ENCODE results near the gene DHX9. TPM values are rescaled to one million over a fixed set of nuclear protein-coding genes. Genes with fewer than 3 reads are reported as not detected.

Gene DHX9
- total RNA-seq, 1 experiment from 2014 or later: 191 TPM

- H3K9me2 ChIP-seq (replicated peaks; ENCODE audit: low read length): no peaks in the 10 kb centered on the region
- H3K79me2 ChIP-seq (ENCODE audit: low read length): 0 out of 2 replicates have a peak, but pooled peaks cover 4% of the 10 kb centered on the region
- ChIA-PET POLR2A (ENCODE audit: unreplicated experiment) (no interaction called here), CTCF (no interaction called here)
- ATAC-seq (no peak), DNase-seq (no peak)
- no peaks in the 10 kb centered on the region for H3K4me1 ChIP-seq (ENCODE audit: insufficient read depth, low read length)
- TF ChIP-seq EZH2 (IDR thresholded peaks at IDR 0.05; ENCODE audit: low read length, unreplicated experiment): no peak
- no peak for TF ChIP-seq CTCF (conservative IDR thresholded peaks at IDR 0.05; ENCODE audit: low read depth, low read length)
- no peak for TF ChIP-seq EZH2phosphoT487 (IDR thresholded peaks at IDR 0.05; ENCODE audit: borderline replicate concordance, low read length)
- H3K4me2 ChIP-seq (ENCODE audit: low read length): no peak overlapping the region
- no peaks in the 10 kb centered on the region for H3K27me3 ChIP-seq (ENCODE audit: low read length)
- H3K4me3 ChIP-seq (ENCODE audit: low read length): no peak overlapping the region
- H3K36me3 ChIP-seq (ENCODE audit: low read depth, low read length): peaks cover 93% of the 10 kb centered on the region
- no peak overlapping the region for H3K27ac ChIP-seq (ENCODE audit: low read length)
- no peaks in the 10 kb centered on the region for H3K9me3 ChIP-seq (ENCODE audit: low read length)
- intact Hi-C loops (cut with micrococcal nuclease): no loop called here
- no peaks in the 10 kb centered on the region for H3F3A ChIP-seq (ENCODE audit: low read length, unreplicated experiment)
- BruUV-seq (replicated peaks): no TSS peak
- H3K9ac ChIP-seq (ENCODE audit: low read length): no peak overlapping the region
- H4K20me1 ChIP-seq (ENCODE audit: low read length): peaks cover 6% of the 10 kb centered on the region; the same call in 1 of the 2 replicates
- H2AFZ ChIP-seq (ENCODE audit: low read length): no peak overlapping the region
These were observed 23.7 kb downstream of the DHX9 start for GRCh38 chr1:182862827-182863226.

GRCh38 chr1:182863940-182864339 lies 24.8 kb downstream of the DHX9 start:
- ATAC-seq (no peak), DNase-seq (no peak)
- intact Hi-C loops (cut with micrococcal nuclease): no loop called here
- Histone ChIP-seq H4K20me1 (ENCODE audit: low read length) (peaks cover 6% of the 10 kb centered on the region; the same call in 1 of the 2 replicates), H3K4me1 (ENCODE audit: insufficient read depth, low read length) (no peaks in the 10 kb centered on the region), H3K27me3 (ENCODE audit: low read length) (no peaks in the 10 kb centered on the region), H3K4me3 (ENCODE audit: low read length) (no peak overlapping the region), H3K79me2 (ENCODE audit: low read length) (0 out of 2 replicates have a peak, but pooled peaks cover 4% of the 10 kb centered on the region), H3K36me3 (ENCODE audit: low read depth, low read length) (peaks cover 92% of the 10 kb centered on the region), H3K9ac (ENCODE audit: low read length) (no peak overlapping the region), H3F3A (ENCODE audit: low read length, unreplicated experiment) (no peaks in the 10 kb centered on the region), H2AFZ (ENCODE audit: low read length) (no peak overlapping the region), H3K9me2 (replicated peaks; ENCODE audit: low read length) (no peaks in the 10 kb centered on the region), H3K27ac (ENCODE audit: low read length) (no peak overlapping the region), H3K4me2 (ENCODE audit: low read length) (no peak overlapping the region), H3K9me3 (ENCODE audit: low read length) (no peaks in the 10 kb centered on the region)
- CTCF ChIA-PET: no interaction called here
- POLR2A ChIA-PET (ENCODE audit: unreplicated experiment): no interaction called here
- TF ChIP-seq EZH2 (IDR thresholded peaks at IDR 0.05; ENCODE audit: low read length, unreplicated experiment): no peak
- no TSS peak for BruUV-seq (replicated peaks)

- no TSS peak for BruUV-seq (replicated peaks)
- H3K9ac ChIP-seq (ENCODE audit: low read length): no peak overlapping the region
- ATAC-seq: no peak
- H3K4me1 ChIP-seq (ENCODE audit: insufficient read depth, low read length): no peaks in the 10 kb centered on the region
- no peak overlapping the region for H2AFZ ChIP-seq (ENCODE audit: low read length)
- intact Hi-C loops (cut with micrococcal nuclease): no loop called here
- H3K79me2 ChIP-seq (ENCODE audit: low read length): 0 out of 2 replicates have a peak, but pooled peaks cover 4% of the 10 kb centered on the region
- ChIA-PET POLR2A (ENCODE audit: unreplicated experiment) (no interaction called here), CTCF (no interaction called here)
- no peak for DNase-seq
- no peak overlapping the region for H3K27ac ChIP-seq (ENCODE audit: low read length)
- TF ChIP-seq CTCF (conservative IDR thresholded peaks at IDR 0.05; ENCODE audit: low read depth, low read length) (no peak), EZH2 (IDR thresholded peaks at IDR 0.05; ENCODE audit: low read length, unreplicated experiment) (no peak), EZH2phosphoT487 (IDR thresholded peaks at IDR 0.05; ENCODE audit: borderline replicate concordance, low read length) (no peak)
- no peak overlapping the region for H3K4me3 ChIP-seq (ENCODE audit: low read length)
- H3K9me2 ChIP-seq (replicated peaks; ENCODE audit: low read length): no peaks in the 10 kb centered on the region
- H3K36me3 ChIP-seq (ENCODE audit: low read depth, low read length): peaks cover 88% of the 10 kb centered on the region
- H4K20me1 ChIP-seq (ENCODE audit: low read length): 0 out of 2 replicates have a peak, but pooled peaks cover 8% of the 10 kb centered on the region
- H3K9me3 ChIP-seq (ENCODE audit: low read length): no peaks in the 10 kb centered on the region
- H3K4me2 ChIP-seq (ENCODE audit: low read length): no peak overlapping the region
- H3F3A ChIP-seq (ENCODE audit: low read length, unreplicated experiment): no peaks in the 10 kb centered on the region
- H3K27me3 ChIP-seq (ENCODE audit: low read length): no peaks in the 10 kb centered on the region
These were observed 28.7 kb downstream of the DHX9 start for GRCh38 chr1:182867861-182868260.

Measured in PC-3 (cell line).